LNCaP clone FGC (cell line): ENCODE results near the gene TTPAL.

ENCODE experiments used
- DNase-seq: peaks from one replicate; pipeline ENCODE4 v3.0.0-alpha.2; 2011; ENCODE audit warnings: low read depth
- H3K4me3 ChIP-seq: 2 replicates; pipeline ENCODE4 v1.5.1; 2011; ENCODE audit warnings: mild to moderate bottlenecking, low read depth, low read length, control low read depth
- TF ChIP-seq, protein P1 (sequence below): IDR thresholded peaks from 2 replicates; pipeline ENCODE4 v1.5.1; 2012; ENCODE audit warnings: mild to moderate bottlenecking; ENCODE audit not compliant: control insufficient read depth, insufficient read depth; ENCODE audit errors: extremely low read depth

Gene TTPAL

DNA sequence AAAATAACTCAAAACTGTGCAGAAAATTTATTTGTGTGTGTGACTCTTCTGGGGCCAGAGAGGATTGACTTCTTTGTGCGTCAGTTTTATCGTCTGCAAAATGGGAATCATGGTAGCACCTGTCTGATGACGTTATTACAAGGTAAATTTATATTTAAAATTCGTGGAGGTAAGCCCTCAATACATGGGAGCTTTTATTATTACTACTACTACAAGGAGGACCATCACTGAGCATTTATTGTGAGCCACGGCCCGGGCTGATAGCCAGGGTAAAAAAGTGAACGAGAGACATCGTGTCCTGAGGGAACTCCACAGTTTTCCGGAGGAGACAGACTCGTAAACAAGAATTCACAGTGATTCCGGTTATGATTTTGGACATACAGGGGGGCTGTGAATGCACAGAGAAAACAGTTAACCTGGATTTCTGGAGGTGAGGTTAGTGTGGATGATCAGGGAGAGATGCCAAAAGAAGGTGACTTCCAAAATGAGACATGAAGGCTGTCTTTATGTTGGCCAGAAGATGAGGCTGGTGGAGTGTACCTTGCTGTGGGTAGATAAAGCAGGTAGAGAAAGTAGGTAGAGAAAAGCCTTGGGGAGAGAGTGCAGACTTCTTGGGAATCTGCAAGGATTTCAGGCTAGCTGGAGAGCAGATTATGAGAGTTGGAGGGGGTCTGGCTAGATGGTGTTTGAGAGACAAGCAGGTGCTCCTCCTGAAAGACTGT is 56.7 kb downstream of the TTPAL start:
- no peak for DNase-seq
- TF ChIP-seq, protein P1, sequence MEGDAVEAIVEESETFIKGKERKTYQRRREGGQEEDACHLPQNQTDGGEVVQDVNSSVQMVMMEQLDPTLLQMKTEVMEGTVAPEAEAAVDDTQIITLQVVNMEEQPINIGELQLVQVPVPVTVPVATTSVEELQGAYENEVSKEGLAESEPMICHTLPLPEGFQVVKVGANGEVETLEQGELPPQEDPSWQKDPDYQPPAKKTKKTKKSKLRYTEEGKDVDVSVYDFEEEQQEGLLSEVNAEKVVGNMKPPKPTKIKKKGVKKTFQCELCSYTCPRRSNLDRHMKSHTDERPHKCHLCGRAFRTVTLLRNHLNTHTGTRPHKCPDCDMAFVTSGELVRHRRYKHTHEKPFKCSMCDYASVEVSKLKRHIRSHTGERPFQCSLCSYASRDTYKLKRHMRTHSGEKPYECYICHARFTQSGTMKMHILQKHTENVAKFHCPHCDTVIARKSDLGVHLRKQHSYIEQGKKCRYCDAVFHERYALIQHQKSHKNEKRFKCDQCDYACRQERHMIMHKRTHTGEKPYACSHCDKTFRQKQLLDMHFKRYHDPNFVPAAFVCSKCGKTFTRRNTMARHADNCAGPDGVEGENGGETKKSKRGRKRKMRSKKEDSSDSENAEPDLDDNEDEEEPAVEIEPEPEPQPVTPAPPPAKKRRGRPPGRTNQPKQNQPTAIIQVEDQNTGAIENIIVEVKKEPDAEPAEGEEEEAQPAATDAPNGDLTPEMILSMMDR = no peak
- peak overlapping the region; percentile 64 for H3K4me3 ChIP-seq

DNA sequence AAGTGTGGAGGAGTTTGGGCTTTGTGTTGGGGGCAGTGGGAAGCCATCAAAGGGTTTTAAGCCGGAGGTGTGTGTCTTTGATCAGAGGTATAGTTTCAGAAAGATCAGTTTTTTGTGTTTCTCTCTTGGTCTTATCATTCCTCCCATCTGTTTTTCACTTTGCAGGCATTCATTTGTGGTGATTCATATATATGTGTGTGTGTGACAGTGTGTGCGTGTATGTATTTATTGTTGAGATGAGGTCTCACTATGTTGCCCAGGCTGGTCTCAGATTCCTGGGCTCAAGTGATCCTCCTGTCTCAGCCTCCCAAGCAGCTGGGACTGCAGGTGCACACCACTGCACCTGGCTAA is 57.3 kb downstream of the TTPAL start:
- TF ChIP-seq, protein P1 = no peak
- DNase-seq = no peak
- no peak overlapping the region; the same call in 1 of the 2 replicates for H3K4me3 ChIP-seq

DNA sequence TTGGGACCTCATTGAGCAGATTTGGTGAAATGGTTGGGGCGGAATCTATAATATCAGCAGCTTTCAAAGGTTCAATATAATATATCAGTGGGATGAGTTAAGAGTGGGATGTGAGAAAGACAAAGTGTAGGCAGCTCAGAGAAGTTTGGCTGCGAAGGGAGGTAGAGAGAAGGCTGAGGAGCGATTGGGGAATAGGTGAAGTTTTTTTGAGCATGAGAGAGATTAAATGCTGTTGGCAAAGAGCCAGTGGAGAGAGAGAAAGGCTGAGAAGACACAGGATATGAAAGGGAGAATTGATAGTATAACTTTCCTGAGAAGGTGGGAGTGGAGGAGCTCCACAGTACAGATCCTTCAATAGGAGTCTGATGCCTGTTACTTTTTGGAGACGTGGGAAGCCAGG is 58.3 kb downstream of the TTPAL start:
- TF ChIP-seq, protein P1 = no peak
- no peak overlapping the region for H3K4me3 ChIP-seq
- DNase-seq = no peak

DNA sequence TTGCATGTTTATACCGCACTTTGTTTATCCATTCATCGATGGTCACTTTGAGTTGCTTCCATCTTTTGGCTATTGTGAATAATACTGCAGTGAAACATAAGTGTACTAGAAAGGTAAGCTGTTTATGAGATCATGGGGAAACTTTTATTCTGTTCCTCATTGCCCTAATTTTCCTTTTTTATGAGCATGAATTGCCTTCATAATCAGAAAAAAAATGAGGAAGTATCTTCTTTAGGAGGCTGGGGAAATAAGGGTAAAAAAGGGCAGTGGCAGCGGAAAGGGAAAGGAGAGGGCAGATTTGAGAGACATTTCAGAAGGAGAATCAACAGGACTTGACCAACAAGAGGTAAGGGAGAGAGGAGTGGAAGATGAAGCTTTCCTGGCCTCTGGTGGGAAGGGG is 60.5 kb downstream of the TTPAL start:
- TF ChIP-seq, protein P1 = no peak
- no peak for DNase-seq
- H3K4me3 ChIP-seq = no peak overlapping the region

DNA sequence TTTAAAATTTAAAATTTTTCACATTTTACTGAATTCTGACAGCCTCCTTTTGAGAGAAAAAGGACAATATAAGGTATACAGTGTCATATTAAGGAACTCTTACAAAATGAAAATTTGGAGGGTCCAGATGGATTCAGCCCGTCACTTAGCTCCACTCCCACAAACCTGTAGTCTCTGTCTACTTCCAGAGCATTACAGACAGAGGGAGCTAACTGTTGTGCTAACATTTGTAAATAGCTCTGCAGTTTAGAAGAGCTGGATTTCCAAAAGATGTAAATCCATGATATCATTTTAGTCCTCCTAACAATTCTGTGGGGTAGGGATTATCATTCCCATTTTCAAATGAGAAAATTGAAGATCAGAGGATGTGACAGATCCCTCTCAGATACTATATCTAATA is 62.3 kb downstream of the TTPAL start:
- no peak overlapping the region for H3K4me3 ChIP-seq
- TF ChIP-seq, protein P1 = peak; percentile 18; the same call in 1 of the 2 replicates
- DNase-seq = no peak

DNA sequence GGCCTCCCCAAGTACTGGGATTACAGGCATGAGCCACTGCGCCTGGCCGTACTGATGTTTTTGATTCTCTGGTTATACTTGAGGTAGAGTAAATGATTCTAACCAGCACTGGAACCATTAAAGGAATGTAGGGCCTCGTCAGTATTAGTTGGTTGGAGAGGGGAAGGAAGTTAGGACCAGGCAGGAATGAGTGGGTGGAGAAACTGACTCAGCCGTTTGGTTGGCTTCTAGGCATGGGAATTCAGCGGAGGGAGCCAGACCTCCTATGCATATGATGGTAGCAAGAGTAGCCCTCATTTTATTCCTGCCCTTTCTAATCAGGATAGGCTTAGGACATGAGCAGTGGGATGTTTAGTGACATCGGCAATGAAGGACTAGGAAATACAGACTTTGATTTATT is 65.2 kb downstream of the TTPAL start:
- TF ChIP-seq, protein P1 = no peak
- no peak for DNase-seq
- H3K4me3 ChIP-seq = no peak overlapping the region

DNA sequence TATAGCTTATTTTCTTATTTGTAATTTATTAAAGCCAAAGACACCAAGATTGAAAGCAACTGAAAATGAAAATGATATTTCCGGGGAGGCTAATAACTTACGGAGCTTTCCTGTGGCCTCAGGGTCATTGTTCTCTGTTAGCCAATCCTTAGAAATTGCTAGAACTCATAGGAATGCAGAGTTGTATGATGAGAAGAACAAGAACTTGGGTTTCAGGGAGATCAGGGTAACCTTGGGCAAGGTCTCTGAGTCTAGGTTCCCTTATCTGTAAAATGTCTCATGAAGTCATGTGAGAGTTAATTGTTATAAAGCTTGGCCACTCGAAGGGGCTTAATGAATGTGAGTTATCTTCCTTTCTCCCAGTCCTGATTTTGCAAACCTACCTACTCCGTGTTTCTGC is 66.3 kb downstream of the TTPAL start:
- no peak for DNase-seq
- TF ChIP-seq, protein P1 = no peak
- H3K4me3 ChIP-seq = no peak overlapping the region
